HG03571 (cell line): ENCODE results near the gene TNFSF15.
A peak's percentile ranks its signal among the peaks of the same experiment; 100 is the strongest.

Experiments used
- ATAC-seq: cut with Tn5 transposase; IDR thresholded peaks from one replicate; pipeline ENCODE4 v1.9.1; 2021; ENCODE audit not compliant: unreplicated experiment

TNFSF15 gene

GRCh38 chr9:114805670-114806525 is at the start of gene TNFSF15:
Gene TNFSF15, minus strand, starts transcription at chr9:114806039. Its CDS starts 27 bp downstream, at chr9:114806012.
- peak; percentile 96 for ATAC-seq

GRCh38 chr9:114855488-114855887 is 49.6 kb upstream of the TNFSF15 start:
- no peak for ATAC-seq

- ATAC-seq, result no peak
Observed at GRCh38 chr9:114854736-114855355, 49.0 kb upstream of the TNFSF15 start.

- no peak for ATAC-seq
Observed at GRCh38 chr9:114853071-114853855, 47.4 kb upstream of the TNFSF15 start.

- no peak for ATAC-seq
Observed at GRCh38 chr9:114852050-114852594, 46.3 kb upstream of the TNFSF15 start.

GRCh38 chr9:114851306-114851705 is 45.5 kb upstream of the TNFSF15 start:
- no peak for ATAC-seq

GRCh38 chr9:114850871-114851270 is 45.0 kb upstream of the TNFSF15 start:
- ATAC-seq, result no peak

- no peak for ATAC-seq
Observed at GRCh38 chr9:114849450-114849849, 43.6 kb upstream of the TNFSF15 start.

- no peak for ATAC-seq
Observed at GRCh38 chr9:114847492-114848417, 41.9 kb upstream of the TNFSF15 start.

GRCh38 chr9:114845373-114845772 is 39.5 kb upstream of the TNFSF15 start:
- ATAC-seq, result no peak

DNA sequence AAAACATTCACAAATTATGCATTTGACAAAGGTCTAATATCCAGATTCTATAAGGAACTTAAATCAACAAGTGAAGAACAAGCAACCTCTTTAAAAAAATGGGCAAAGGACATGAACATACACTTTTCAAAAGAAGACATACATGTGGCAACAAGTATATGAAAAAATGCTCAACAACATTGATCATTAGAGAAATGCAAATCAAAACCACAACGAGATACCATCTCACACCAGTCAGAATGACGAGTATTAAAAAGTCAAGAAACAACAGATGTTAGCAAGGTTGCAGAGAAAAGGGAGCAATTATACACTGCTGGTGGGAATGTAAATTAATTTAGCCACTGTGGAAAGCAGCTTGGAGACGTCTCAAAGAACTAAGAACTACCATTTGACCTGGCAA is 38.9 kb upstream of the TNFSF15 start:
- no peak for ATAC-seq

DNA sequence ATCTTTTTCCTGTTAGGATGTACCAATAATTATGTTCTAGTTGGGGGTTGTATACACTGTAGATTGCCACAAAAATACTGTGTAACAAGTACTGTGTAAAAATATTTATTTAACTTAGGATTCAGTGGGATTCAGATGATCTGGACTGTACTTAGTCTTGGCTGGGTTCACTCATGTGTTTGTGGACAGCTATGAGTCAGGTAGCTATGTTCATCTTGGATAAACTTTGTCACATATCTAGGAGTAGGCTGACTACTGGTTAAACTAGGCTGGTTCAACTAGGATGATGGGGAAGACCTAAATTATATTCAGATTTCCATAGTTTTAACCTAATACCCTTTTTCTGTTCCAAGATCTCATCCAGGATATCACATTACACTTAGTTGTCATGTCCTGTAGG is 32.1 kb upstream of the TNFSF15 start:
- ATAC-seq, result no peak

GRCh38 chr9:114836769-114837168 is 30.9 kb upstream of the TNFSF15 start:
- no peak for ATAC-seq

DNA sequence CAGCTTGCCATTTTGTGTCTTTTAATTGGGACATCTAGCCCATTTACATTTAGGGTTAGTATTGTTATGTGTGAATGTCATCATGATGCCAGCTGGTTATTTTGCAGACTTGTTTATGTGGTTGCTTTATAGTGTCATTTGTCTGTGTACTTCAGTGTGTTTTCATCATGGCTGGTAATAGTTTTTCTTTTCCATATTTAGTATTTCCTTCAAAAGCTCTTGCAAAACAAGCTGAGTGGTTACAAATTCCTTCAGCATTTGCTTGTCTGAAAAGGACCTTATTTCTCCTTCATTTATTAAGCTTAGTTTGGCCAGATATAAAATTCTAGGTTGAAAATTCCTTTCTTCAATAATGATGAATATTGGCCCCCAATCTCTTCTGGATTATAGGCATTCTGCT is 28.5 kb upstream of the TNFSF15 start:
- no peak for ATAC-seq

DNA sequence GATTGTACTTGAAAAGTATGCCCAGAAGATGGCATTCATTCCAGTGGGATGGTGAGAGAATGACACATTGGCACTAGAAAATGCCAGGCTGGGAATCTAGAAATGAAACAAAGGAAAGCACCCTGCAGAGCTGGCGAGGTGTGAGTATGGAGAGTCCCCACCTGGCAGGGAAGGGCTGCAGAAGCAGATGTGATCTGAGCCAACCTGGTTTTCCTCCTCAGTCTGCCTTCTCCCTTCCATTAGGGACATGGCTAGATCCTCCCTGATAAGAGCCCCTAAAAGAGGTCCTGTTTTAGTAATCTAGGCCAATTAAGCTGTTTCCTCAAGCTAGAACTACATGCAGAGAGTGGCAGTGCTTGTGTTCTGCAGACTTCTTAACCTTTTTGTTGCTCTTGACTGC is 24.7 kb upstream of the TNFSF15 start:
- ATAC-seq, result no peak

GRCh38 chr9:114829574-114830440 is 24.0 kb upstream of the TNFSF15 start:
- no peak for ATAC-seq

- no peak for ATAC-seq
Observed at GRCh38 chr9:114828303-114828650, 22.4 kb upstream of the TNFSF15 start.

DNA sequence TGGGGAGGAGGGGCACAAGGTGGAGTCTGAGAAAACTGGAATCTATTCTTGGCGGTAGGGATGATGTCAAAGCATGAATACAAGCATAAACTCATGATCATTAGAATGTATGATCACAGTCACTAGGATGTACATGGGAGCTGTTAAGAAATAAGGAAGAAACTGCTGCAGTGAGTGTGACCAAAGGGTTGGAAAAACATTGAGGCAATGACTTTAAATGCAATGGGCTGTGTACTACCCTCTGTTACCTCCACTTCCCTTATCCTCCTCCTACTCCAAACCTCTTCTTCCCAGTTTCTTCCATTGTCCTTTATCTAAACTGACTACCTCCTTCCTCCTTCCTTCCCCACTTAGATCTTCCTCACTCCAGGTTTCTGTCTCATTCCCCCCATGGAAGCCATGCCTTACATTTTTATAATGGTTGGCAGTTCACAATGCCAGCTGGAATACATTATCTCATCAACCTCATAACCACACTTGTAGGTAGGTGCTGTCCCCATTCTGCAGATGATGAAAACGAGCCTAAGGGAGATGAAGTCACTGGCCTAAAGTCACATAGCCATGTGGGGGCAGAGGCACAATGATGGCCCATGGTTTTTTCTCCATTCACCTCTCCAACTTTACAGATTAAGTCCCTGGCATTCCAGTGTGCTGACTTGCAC is 21.9 kb upstream of the TNFSF15 start:
- no peak for ATAC-seq

- ATAC-seq, result no peak
Observed at GRCh38 chr9:114826431-114826830, 20.6 kb upstream of the TNFSF15 start.
